HuH-7 (cell line): Measurements from ENCODE around the gene SLC37A1.
"Not testable (repeated sequence)": the region's sequence is repeated elsewhere in the genome, so short reads cannot be mapped to it uniquely, and the experiment has no call there.

Source experiments
- DNase-seq: peaks from one replicate; pipeline ENCODE4 v3.0.0; 2011; ENCODE audit warnings: low spot score

SLC37A1 gene

GRCh38 chr21:42619841-42620240, 106.2 kb downstream of the SLC37A1 start:
- no peak for DNase-seq

DNA sequence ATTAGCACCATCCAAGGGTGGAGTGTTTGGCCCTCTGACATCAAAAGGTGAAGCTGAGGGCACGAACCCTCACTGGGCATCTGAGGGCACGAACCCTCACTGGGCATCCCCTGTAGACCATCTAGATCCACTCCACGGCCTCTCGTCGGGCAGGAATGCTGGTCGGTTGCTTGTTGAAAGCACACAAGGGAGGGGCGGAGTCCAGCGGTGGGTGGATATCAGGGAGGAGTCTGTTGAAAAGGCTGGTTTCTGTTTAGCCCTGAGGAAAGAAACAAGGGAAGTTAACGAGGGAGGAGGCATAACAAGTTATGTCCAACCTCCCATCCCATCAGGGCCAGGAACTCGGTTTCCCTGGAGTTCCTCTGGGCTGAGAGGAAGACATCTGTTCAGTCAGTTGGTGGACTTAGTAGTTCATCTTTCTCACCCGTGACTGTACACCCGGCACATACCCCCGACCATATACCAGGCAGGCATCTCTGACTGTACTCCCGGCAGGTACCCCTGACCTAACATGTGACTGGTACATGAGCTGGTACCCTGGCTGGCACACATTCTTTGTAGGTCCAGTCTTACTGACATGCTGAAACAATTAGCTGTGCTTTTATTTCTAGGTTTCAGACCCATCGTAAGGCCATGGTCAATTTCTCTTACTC, 107.6 kb downstream of the SLC37A1 start:
- DNase-seq: peak; percentile 32

DNA sequence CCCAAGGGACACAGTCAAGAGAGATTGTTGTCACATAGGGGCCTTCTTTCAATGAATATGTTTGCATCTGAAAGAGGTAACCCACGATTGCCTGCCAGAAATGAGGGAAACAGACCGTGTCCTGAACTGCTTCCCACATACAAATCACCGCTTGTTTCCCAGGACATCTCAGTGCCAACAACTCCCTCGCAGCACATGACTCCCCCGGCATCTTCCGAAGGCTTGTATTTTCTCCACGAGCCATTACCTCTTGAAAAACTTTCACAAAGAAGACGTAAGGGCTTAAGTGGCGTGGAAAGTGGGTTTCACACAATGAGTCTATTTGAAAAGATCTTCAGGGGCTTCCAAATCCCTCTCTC, 108.1 kb downstream of the SLC37A1 start:
- DNase-seq: no peak

DNA sequence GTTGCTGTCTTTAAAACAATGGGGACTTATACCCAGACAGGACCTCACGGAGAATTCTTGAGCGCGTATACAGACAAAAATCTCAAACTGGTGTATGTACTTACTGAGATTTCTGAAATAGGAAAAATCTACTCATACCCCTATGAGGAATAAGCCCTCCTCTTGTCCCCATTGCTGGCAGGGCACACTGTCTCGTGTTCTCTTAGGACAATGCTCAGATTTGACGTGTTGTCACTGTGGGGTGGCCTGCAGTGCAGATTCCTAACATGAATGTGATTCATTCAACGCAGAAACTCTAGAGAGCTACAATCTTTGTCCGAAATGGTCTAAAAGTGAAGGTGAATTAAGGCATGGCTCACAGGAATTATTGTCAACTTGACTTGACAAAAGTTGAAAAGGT, 108.6 kb downstream of the SLC37A1 start:
- no peak for DNase-seq

DNA sequence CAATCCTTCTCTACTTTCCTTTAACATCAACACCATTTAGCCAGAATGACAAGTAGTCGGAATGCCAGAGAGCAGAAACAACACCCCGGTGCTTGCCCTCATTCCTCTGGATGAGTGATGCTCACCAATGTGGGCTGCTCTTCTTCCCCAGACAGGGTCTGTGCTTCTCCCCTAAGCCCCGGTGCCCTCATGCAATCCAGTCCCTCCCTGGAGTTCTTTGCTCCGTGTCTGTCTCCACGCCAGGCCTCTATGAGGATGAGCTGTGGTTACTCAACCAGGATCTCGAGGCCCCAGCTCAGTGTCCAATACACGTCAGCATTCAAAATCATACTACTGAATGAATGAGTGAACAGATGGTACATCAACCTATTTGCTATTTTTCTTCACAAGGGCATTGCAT, 110.0 kb downstream of the SLC37A1 start:
- DNase-seq: no peak

GRCh38 chr21:42624095-42624790, 110.6 kb downstream of the SLC37A1 start:
- DNase-seq: peak; percentile 58

GRCh38 chr21:42624936-42625335, 111.3 kb downstream of the SLC37A1 start:
- no peak for DNase-seq

- DNase-seq: no peak
Measured at GRCh38 chr21:42626171-42626570, 112.5 kb downstream of the SLC37A1 start.

DNA sequence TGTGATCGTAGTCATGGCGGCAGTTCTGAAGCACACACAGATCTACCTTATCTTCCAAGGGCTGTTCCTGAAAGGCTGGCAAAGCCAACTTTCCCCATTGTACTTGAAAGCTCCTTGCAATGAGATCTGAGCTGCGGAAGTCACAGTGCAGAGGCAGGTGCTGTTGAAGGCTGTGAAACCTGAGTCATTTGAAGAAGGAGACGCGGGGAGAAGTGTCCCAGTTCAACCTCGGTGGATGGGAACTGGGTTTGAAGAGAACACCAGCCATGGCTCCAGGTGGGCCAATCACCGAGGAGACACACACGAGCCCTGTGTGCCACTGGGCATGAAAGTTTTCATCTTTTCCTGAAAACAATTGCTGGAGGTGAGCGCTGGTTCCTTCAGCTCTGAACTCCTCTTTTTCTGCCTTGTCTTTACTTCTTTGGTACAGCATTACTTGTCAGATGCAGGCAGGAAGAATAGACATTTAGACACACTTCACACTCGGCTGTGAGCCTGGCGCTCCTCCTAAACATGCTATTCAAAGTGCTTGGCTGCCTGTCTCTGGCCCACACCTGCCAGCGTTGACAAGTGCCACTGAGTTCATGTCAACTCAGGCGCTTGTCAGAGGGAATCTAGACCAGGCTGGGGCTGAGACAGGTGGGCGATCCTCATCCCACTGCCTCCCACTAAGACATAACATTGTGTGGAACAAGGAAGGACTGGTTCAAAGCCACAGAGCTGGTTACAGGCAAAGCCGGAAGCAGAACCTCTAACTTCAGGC, 114.1 kb downstream of the SLC37A1 start:
- no peak for DNase-seq

GRCh38 chr21:42628466-42629061, 114.9 kb downstream of the SLC37A1 start:
- DNase-seq: not testable (repeated sequence)

DNA sequence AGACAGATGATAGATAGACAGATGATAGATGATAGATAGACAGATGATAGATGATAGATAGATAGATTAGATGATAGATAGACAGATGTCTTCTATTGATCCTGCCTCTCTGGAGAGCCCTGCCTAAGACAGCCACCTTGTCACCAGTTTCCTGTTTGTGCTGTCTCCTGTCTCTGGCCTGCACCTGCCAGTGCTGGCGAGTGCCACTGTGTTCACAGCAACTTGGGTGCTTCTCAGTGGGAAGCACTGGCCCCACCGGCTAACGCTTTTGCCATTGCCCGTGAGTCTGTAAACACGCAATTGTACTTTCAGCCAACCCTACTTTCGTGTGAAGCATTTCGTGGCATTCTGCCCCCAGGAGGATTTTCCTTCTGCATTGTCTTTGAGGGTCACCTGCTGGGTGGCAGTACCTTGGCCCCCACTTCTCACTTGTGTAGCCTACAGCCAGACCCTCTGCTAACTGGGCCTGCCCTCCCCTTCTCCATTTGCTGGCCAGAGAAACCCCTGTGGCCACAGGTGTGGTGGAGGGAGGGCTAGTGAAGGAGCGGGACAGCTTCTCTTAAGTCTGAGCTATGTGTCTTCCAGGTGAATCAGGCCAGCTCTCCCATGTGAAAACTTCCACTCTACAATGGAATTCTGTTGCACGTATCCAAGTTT, 116.4 kb downstream of the SLC37A1 start:
- DNase-seq: no peak

GRCh38 chr21:42630626-42631025, 117.0 kb downstream of the SLC37A1 start:
- no peak for DNase-seq
